H1 (cell line): ENCODE data around the gene OLFML2B. TPM values are rescaled to one million over a fixed set of nuclear protein-coding genes. Genes with fewer than 3 reads are reported as not detected.

Experiments
- CTCF ChIA-PET: fragments of 300-600 bp; sonication (Branson Sonifier 250); formaldehyde crosslinking; loops from one replicate; lab custom pipeline; 2021; ENCODE audit not compliant: partially characterized antibody; lab: Charles Lee
- POLR2A ChIA-PET: fragments of 300-600 bp; sonication (Branson Sonifier 250); formaldehyde crosslinking; loops from one replicate; lab custom pipeline; 2021; ENCODE audit warnings: inconsistent platforms; ENCODE audit not compliant: partially characterized antibody; lab: Charles Lee
- DNase-seq, 2 experiments: peaks; one replicate each; pipeline versions ENCODE4 v3.0.0 to v3.0.0-alpha.2; 2010 to 2022; ENCODE audit warnings: low spot score in 2 of 2, low read depth in 1 of 2, mixed read lengths in 1 of 2
- FAIRE-seq: peaks from 2 replicates; lab custom pipeline; 2011; peaks lifted over from hg19 to GRCh38; lab: Jason Lieb, UNC
- H2AFZ ChIP-seq: 2 replicates; pipeline ENCODE4 v1.8.1; 2012; ENCODE audit warnings: low read length, inconsistent platforms
- H2AK5ac ChIP-seq: 2 replicates; pipeline ENCODE4 v1.6.1; 2013; ENCODE audit warnings: low read depth, low read length
- H2BK120ac ChIP-seq: replicated peaks from 2 replicates; pipeline ENCODE3; 2013; ENCODE audit warnings: low read depth, low read length, inconsistent platforms
- H2BK12ac ChIP-seq: 2 replicates; pipeline ENCODE4 v1.6.1; 2013; ENCODE audit warnings: low read depth, low read length
- H2BK15ac ChIP-seq: 2 replicates; pipeline ENCODE4 v1.6.1; 2013; ENCODE audit warnings: low read length
- H2BK20ac ChIP-seq: 2 replicates; pipeline ENCODE4 v1.6.1; 2013; ENCODE audit warnings: low read length
- H2BK5ac ChIP-seq: 2 replicates; pipeline ENCODE4 v1.6.1; 2013; ENCODE audit warnings: low read depth, low read length
- H3K14ac ChIP-seq: 2 replicates; pipeline ENCODE4 v1.6.1; 2013; ENCODE audit warnings: inconsistent platforms; ENCODE audit not compliant: insufficient read length
- H3K18ac ChIP-seq: 2 replicates; pipeline ENCODE4 v1.6.1; 2013; ENCODE audit warnings: low read length; ENCODE audit errors: extremely low read depth
- H3K23ac ChIP-seq: 2 replicates; pipeline ENCODE4 v1.6.1; 2013; ENCODE audit warnings: inconsistent platforms; ENCODE audit not compliant: insufficient read length
- H3K23me2 ChIP-seq: 2 replicates; pipeline ENCODE4 v1.6.1; 2013; ENCODE audit warnings: low read depth, low read length
- H3K27ac ChIP-seq: 2 replicates; pipeline ENCODE4 v1.6.1; 2011; ENCODE audit warnings: low read depth, low read length, inconsistent platforms
- H3K27me3 ChIP-seq, 4 experiments: replicated peaks in 1 of 4; 1 replicate in 1 of 4; 2 replicates in 3 of 4; pipeline versions ENCODE4 v1.6.1 to v1.8.1; 2011 to 2013; ENCODE audit warnings: low read length in 3 of 4, mild to moderate bottlenecking in 3 of 4, inconsistent platforms in 2 of 4, mixed read lengths in 2 of 4, moderate library complexity in 1 of 4; ENCODE audit not compliant: control insufficient read depth in 3 of 4, insufficient read depth in 3 of 4; ENCODE audit errors: extremely low read depth in 1 of 4
- H3K36me3 ChIP-seq, 4 experiments: 2 replicates each; pipeline versions ENCODE4 v1.6.1 to v1.8.1; 2011 to 2013; ENCODE audit warnings: mild to moderate bottlenecking in 4 of 4, low read length in 3 of 4, moderate library complexity in 2 of 4, control low read depth in 1 of 4, inconsistent platforms in 1 of 4; ENCODE audit not compliant: insufficient read depth in 4 of 4, control insufficient read depth in 2 of 4
- H3K4ac ChIP-seq: replicated peaks from 2 replicates; pipeline ENCODE3; 2013; ENCODE audit warnings: low read length, low read depth, mixed read lengths, inconsistent platforms; ENCODE audit not compliant: insufficient read length
- H3K4me1 ChIP-seq, 4 experiments: replicated peaks in 1 of 4; 1 replicate in 1 of 4; 2 replicates in 3 of 4; pipeline versions ENCODE4 v1.6.1 to v1.8.1; 2011 to 2013; ENCODE audit warnings: low read length in 3 of 4, inconsistent platforms in 2 of 4, mixed read lengths in 1 of 4; ENCODE audit not compliant: insufficient read depth in 4 of 4, control insufficient read depth in 3 of 4
- H3K4me2 ChIP-seq, 2 experiments: 2 replicates each; pipeline versions ENCODE4 v1.6.1 to v1.8.1; 2011 to 2013; ENCODE audit warnings: low read depth in 2 of 2, low read length in 2 of 2, control low read depth in 1 of 2, inconsistent platforms in 1 of 2, mild to moderate bottlenecking in 1 of 2; ENCODE audit not compliant: insufficient read depth in 1 of 2
- H3K4me3 ChIP-seq, 4 experiments: fragments of 200-600, 300-600 bp in 1 of 4; sonication (generic), shearing (Covaris generic), sonication (Bioruptor Twin) in 1 of 4; 2 replicates each; pipeline versions ENCODE4 v1.5.1 to v1.8.1; 2011 to 2016; ENCODE audit warnings: low read length in 4 of 4, low read depth in 3 of 4, control low read depth in 2 of 4, inconsistent platforms in 2 of 4, mild to moderate bottlenecking in 2 of 4, mixed read lengths in 1 of 4, moderate library complexity in 1 of 4; ENCODE audit not compliant: insufficient read depth in 2 of 4; ENCODE audit errors: extremely low read depth in 1 of 4
- H3K56ac ChIP-seq: replicated peaks from 2 replicates; pipeline ENCODE3; 2013; ENCODE audit warnings: low read depth, mild to moderate bottlenecking, mixed read lengths, low read length, inconsistent platforms; ENCODE audit not compliant: insufficient read length
- H3K79me1 ChIP-seq: 2 replicates; pipeline ENCODE4 v1.6.1; 2013; ENCODE audit warnings: low read depth, low read length, control low read depth
- H3K79me2 ChIP-seq, 2 experiments: 2 replicates each; pipeline versions ENCODE4 v1.6.1 to v1.8.1; 2012 to 2013; ENCODE audit warnings: low read length in 2 of 2, mild to moderate bottlenecking in 2 of 2, inconsistent platforms in 1 of 2; ENCODE audit not compliant: insufficient read depth in 2 of 2, control insufficient read depth in 1 of 2
- H3K9ac ChIP-seq, 4 experiments: replicated peaks in 1 of 4; 1 replicate in 1 of 4; 2 replicates in 3 of 4; pipeline versions ENCODE4 v1.6.1 to v1.8.1; 2011 to 2013; ENCODE audit warnings: low read depth in 3 of 4, low read length in 3 of 4, control low read depth in 2 of 4, mild to moderate bottlenecking in 2 of 4, moderate library complexity in 2 of 4, inconsistent platforms in 1 of 4; ENCODE audit errors: extremely low read depth in 1 of 4
- H3K9me3 ChIP-seq, 2 experiments: 2 replicates each; pipeline versions ENCODE4 v1.6.1 to v1.8.1; 2012 to 2013; ENCODE audit warnings: mild to moderate bottlenecking in 2 of 2, moderate library complexity in 2 of 2, control low read depth in 1 of 2, inconsistent platforms in 1 of 2, low read depth in 1 of 2, low read length in 1 of 2, mixed read lengths in 1 of 2; ENCODE audit not compliant: insufficient read depth in 2 of 2
- H4K20me1 ChIP-seq, 2 experiments: replicated peaks in 1 of 2; 2 replicates each; pipeline versions ENCODE3 to v1.8.1; 2011 to 2013; ENCODE audit warnings: inconsistent platforms in 2 of 2, low read length in 2 of 2, mild to moderate bottlenecking in 1 of 2; ENCODE audit not compliant: insufficient read depth in 2 of 2, control insufficient read depth in 1 of 2
- H4K5ac ChIP-seq: 2 replicates; pipeline ENCODE4 v1.6.1; 2013; ENCODE audit warnings: low read length, low read depth, mixed read lengths, inconsistent platforms; ENCODE audit not compliant: insufficient read length
- H4K8ac ChIP-seq: 2 replicates; pipeline ENCODE4 v1.8.0; 2013; ENCODE audit warnings: mild to moderate bottlenecking, moderate library complexity, low read length, inconsistent platforms; ENCODE audit not compliant: insufficient read depth; ENCODE audit errors: extremely low read depth
- H4K91ac ChIP-seq: replicated peaks from 2 replicates; pipeline ENCODE3; 2013; ENCODE audit warnings: low read length, mixed read lengths, inconsistent platforms; ENCODE audit not compliant: insufficient read length
- BACH1 ChIP-seq: IDR thresholded peaks from 2 replicates; pipeline ENCODE4 v1.6.1; 2012; ENCODE audit warnings: low read length, improper control_type of control experiment
- EP300 ChIP-seq, 2 experiments: IDR thresholded peaks; 1 replicate in 1 of 2; 2 replicates in 1 of 2; pipeline ENCODE4 v1.6.1; 2011 to 2012; ENCODE audit warnings: low read depth in 2 of 2, low read length in 2 of 2, mild to moderate bottlenecking in 2 of 2, borderline replicate concordance in 1 of 2, inconsistent platforms in 1 of 2, moderate library complexity in 1 of 2
- EZH2 ChIP-seq: fragments of 200-600 bp; sonication (generic); IDR thresholded peaks from 2 replicates; pipeline ENCODE4 v1.7.1; 2012; ENCODE audit warnings: low read depth, mild to moderate bottlenecking, moderate library complexity, low read length, inconsistent platforms; ENCODE audit not compliant: severe bottlenecking
- JUN ChIP-seq: IDR thresholded peaks from 2 replicates; pipeline ENCODE4 v1.6.1; 2011; ENCODE audit warnings: low read depth, mild to moderate bottlenecking, improper control_type of control experiment, low read length
- WGBS, 2 experiments: shearing (Covaris generic) in 1 of 2; methylation state at CpG; one replicate each; pipeline versions ENCODE4 v1.1.6 to v1.1.7; 2013 to 2015; ENCODE audit warnings: low lambda C conversion rate in 2 of 2, mixed read lengths in 2 of 2, inconsistent platforms in 1 of 2, low coverage in 1 of 2, missing lambda C conversion rate in 1 of 2; ENCODE audit not compliant: insufficient replicate concordance in 2 of 2, insufficient coverage in 1 of 2, insufficient read length in 1 of 2; ENCODE audit errors: extremely low coverage in 1 of 2, missing lambda C conversion rate in 1 of 2; 5-methylcytosine and 5-hydroxymethylcytosine counted together
- polyA plus RNA-seq, 7 experiments: library from polyadenylated mRNA; depleted of rRNA in 3 of 7; stranded (reverse) in 5 of 7; unstranded in 2 of 7; fragments of >200 nt in 5 of 7; fragments of 200-250 nt in 2 of 7; gene quantifications; 1 replicate in 5 of 7; 2 replicates in 1 of 7; 4 replicates in 1 of 7; pipeline versions ENCODE4 v1.2.1 to v1.2.3, GENCODE V29; 2011 to 2013; ENCODE audit warnings: missing spikeins in 2 of 7, mixed read lengths in 2 of 7
- total RNA-seq: library from RNA; stranded (reverse); fragmentation: NEBNext Ultra II Directional; extraction: Animal tissue kit (Norgen Biotek cat#: 25700); gene quantifications from 2 replicates; pipeline ENCODE4 v1.2.1, GENCODE V29; 2021
- TF ChIP-seq, protein P1 (sequence below): IDR thresholded peaks from 2 replicates; pipeline ENCODE4 v1.6.1; 2011; ENCODE audit warnings: low read length, improper control_type of control experiment

OLFML2B gene
- total and polyA plus RNA-seq, 2 of the 8 experiments (the other 6 are each of a cell fraction or from before 2014, with no cell fraction given), result 6.5 to 10.4 TPM

DNA sequence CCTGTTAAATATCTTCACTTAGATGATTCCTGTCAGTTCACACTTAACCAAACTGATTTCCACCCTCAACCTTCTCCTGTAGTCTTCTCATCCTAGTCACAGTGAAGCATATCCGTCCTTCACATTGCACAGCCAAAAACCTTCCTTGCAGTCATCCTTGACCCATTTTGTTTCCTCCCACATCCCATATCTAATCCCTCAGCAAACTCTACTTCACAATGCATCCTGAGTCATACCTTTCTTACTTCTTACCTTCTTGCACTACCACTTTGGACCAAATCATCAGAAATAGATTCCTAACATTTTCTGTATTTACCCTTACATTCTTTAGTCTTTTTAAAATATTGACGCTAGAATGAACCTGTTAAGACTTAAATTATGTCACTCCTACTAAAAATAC is 86.9 kb downstream of the OLFML2B start:
- H3K79me1 ChIP-seq, result no peaks in the 10 kb centered on the region
- H3K23ac ChIP-seq, result no peak overlapping the region
- no peak for DNase-seq
- H2BK120ac ChIP-seq, result no peak overlapping the region
- no peak overlapping the region for H3K4me2 ChIP-seq
- TF ChIP-seq EP300 (IDR thresholded peaks at IDR 0.05; ENCODE audit: borderline replicate concordance in 1 of 2, low read depth in 2 of 2, low read length in 2 of 2), result no peak
- TF ChIP-seq BACH1, result no peak
- TF ChIP-seq, protein P1, sequence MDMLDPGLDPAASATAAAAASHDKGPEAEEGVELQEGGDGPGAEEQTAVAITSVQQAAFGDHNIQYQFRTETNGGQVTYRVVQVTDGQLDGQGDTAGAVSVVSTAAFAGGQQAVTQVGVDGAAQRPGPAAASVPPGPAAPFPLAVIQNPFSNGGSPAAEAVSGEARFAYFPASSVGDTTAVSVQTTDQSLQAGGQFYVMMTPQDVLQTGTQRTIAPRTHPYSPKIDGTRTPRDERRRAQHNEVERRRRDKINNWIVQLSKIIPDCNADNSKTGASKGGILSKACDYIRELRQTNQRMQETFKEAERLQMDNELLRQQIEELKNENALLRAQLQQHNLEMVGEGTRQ, result no peak
- TF ChIP-seq EZH2, result no peak
- TF ChIP-seq JUN, result no peak
- TF ChIP-seq, all 59 proteins: peak for 0
- no peak overlapping the region for H4K8ac ChIP-seq
- H3K9me3 ChIP-seq, result no peaks in the 10 kb centered on the region
- H3K4me3 ChIP-seq, result no peak overlapping the region
- ChIA-PET CTCF (no interaction called here), POLR2A (no interaction called here)
- no peak for FAIRE-seq
- H3K79me2 ChIP-seq, result no peaks in the 10 kb centered on the region
- no peak overlapping the region for H2BK5ac ChIP-seq
- no peak overlapping the region for H3K18ac ChIP-seq
- no peak overlapping the region for H3K56ac ChIP-seq
- 88% methylated on average over 2 of the region's 2 CpGs; no CpG with 5 or more reads in 1 of the 2 experiments for WGBS, 2 experiments
- H3K4me1 ChIP-seq, result no peaks in the 10 kb centered on the region
- H2AK5ac ChIP-seq, result no peak overlapping the region
- H3K27me3 ChIP-seq, result no peaks in the 10 kb centered on the region
- H2BK15ac ChIP-seq, result no peak overlapping the region
- no peak overlapping the region for H4K91ac ChIP-seq
- no peaks in the 10 kb centered on the region for H4K20me1 ChIP-seq
- H3K14ac ChIP-seq, result no peak overlapping the region
- no peak overlapping the region for H3K27ac ChIP-seq
- H3K4ac ChIP-seq, result no peak overlapping the region
- H3K36me3 ChIP-seq, result no peaks in the 10 kb centered on the region
- no peak overlapping the region for H3K9ac ChIP-seq
- no peak overlapping the region for H2BK12ac ChIP-seq
- H2BK20ac ChIP-seq, result no peak overlapping the region
- H3K23me2 ChIP-seq, result no peaks in the 10 kb centered on the region
- H4K5ac ChIP-seq, result no peak overlapping the region
- H2AFZ ChIP-seq, result no peak overlapping the region
